Renal cortex interstitium (tissue), 11 donors: ENCODE data around the gene SOD1. TPM values are rescaled to one million over a fixed set of nuclear protein-coding genes. Genes with fewer than 3 reads are reported as not detected.

ENCODE experiments used
- DNase-seq, 11 donors: peaks; one replicate each; pipeline ENCODE4 v3.0.0-alpha.2; 2013; ENCODE audit warnings: low read depth in 9 of 11, low spot score in 4 of 11; ENCODE audit errors: extremely low read depth in 1 of 11
- polyA plus RNA-seq, 3 donors: library from polyadenylated mRNA; unstranded; fragments of 120-200 nt; gene quantifications; one replicate each; pipeline ENCODE4 v1.2.1, GENCODE V29; 2013; ENCODE audit not compliant: insufficient read length in 3 of 3

SOD1 gene
- polyA plus RNA-seq, 3 donors = 252 to 276 (median 255) TPM

- no peak for DNase-seq
Observed at GRCh38 chr21:31708541-31708940, 49.0 kb downstream of the SOD1 start.

GRCh38 chr21:31710586-31710985 lies 51.1 kb downstream of the SOD1 start:
- no peak for DNase-seq

DNA sequence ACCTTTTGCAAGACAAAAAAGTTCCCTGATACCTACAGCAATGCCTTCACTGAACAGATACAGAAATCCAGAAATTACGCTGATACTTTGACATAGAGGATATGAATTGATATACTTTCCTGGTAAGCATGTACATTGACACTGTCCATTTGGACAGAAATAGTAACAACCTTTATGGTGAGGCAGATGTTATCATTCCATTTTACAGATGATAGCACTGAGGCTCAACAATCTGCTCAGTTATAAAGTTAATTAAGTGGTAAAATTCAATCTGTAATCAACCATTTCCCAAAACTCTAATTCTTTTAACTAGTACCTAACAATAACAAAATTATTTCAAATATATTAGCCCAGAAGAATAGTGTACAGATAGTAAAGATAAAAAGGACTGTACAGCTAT lies 51.8 kb downstream of the SOD1 start:
- no peak for DNase-seq

- no peak for DNase-seq
Observed at GRCh38 chr21:31711745-31712285, 52.3 kb downstream of the SOD1 start.

DNA sequence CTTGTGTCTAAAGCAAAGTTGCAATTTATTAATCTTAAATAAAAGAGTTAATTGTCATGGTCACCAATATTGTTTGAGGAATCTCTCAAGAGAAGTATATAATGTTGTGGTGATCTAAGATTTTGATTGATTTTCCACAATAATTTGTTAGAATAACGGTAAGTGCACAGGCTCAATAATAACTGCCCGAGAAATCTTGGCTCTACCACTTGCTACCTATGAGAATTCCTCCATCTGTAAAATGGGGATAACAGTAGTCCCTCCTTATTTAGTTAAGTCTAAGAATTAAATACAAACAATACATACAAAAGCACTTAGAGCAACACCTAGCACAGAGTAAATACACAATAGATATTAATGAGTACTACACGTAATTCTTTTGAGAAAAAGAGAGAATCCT lies 53.6 kb downstream of the SOD1 start:
- no peak for DNase-seq

DNA sequence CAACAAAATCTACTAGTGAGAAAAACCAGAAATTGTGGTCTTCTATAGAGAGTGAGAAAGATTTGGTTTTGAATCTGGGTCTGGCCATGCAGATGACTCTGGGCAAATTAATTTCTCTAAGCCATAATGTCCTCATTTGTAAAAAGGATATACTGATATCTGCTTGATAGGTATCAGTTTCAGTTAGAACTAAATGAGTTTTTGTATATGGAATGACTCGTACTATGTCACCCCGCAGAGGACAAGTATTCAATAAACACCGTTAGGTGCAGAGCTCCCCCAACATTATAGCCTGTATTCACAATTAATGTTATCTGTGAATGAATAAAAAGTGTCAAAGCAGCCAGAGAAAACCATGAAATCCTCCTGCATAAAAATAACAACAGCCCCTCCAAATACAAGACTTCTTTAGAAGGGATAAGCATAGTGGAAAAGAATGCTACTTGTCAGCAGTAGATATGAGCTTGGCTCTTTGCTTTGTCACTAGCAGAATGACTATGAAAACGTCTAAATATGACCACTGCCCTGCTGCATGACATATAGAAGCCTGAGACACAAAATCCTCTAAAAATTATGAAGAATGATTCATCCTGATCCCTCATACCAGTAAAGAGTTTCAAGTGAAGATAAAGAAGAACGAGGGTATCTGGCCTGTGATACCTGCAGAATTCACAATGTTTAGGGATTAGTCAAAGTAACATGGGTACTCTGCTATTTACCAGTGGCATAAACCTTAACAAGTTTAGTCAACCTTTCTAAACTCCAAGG lies 54.7 kb downstream of the SOD1 start:
- no peak for DNase-seq

DNA sequence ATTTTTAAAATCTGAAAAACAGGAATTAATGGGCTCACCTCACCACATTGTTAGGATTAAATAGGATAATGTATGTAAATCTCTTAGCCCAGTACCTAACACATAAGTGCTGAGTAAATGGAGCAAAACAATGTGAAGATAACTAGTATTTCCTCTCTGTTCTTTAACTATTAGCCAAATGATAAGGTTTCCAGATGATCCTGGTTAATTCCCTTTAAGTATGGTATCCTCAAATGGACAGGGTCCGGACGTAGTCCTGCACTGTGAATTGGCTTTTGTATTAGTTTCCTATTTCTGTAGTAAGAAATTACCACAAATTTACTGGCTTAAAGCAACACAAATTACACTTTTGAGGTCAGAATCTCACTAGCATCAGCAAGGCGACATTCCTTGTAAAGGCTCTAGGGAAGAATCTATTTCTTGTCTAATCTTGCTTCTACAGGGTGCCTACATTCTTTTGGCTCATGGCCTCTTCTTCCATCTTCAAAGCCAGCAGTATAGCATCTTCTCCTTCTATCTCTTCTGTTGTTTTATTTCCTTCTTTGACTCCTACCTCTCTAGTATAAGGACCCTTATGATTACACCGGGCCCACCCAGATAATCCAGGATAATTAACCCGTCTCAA lies 55.4 kb downstream of the SOD1 start:
- DNase-seq = no peak

DNA sequence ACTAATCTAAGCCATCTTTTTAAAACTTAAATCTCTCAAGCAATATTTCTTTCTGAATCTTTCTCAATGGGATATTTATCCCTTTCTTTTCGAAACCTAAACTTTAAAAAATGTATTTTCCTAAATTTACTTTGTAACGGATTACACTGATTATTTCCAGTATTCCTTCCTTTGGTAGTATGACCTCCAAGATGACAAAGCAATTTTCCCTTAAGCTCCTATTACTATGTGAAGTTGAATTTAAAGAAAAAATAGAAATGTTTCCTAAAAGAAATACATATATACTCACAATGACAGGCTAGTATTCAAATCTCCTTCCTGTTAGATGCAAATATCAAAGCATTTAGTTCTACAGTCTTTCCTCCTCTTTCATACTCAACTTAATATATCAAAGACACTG lies 56.6 kb downstream of the SOD1 start:
- DNase-seq = no peak

Other genes with a start within 250 kb of the SOD1 start
- gene SCAF4, start 72.4 kb downstream of the SOD1 start, polyA plus RNA-seq = 10 to 100 TPM; 36.5 to 42.4 (median 41.2) TPM
- gene HUNK, start 213.3 kb downstream of the SOD1 start, polyA plus RNA-seq = 10 to 100 TPM; 19.4 to 19.6 (median 19.4) TPM